GM19324 (cell line): ENCODE results near the gene POTEM.
"Not testable (repeated sequence)": the region's sequence is repeated elsewhere in the genome, so short reads cannot be mapped to it uniquely, and the experiment has no call there.

Experiments used
- ATAC-seq: cut with Tn5 transposase; IDR thresholded peaks from one replicate; pipeline ENCODE4 v1.9.1; 2021; ENCODE audit warnings: mild to moderate bottlenecking, moderate library complexity; ENCODE audit not compliant: unreplicated experiment, low FRiP score

Gene POTEM

GRCh38 chr14:19036811-19037382 is 69.7 kb downstream of the POTEM start:
- ATAC-seq = not testable (repeated sequence)

- not testable (repeated sequence) for ATAC-seq
Measured at GRCh38 chr14:19038060-19038664, 70.9 kb downstream of the POTEM start.

GRCh38 chr14:19038785-19039184 is 71.6 kb downstream of the POTEM start:
- not testable (repeated sequence) for ATAC-seq

GRCh38 chr14:19043384-19043783 is 76.2 kb downstream of the POTEM start:
- ATAC-seq = not testable (repeated sequence)
